WTC11 (cell line): ENCODE data around the gene ZMPSTE24.

Experiments
- CREM ChIP-seq: sonication (generic); formaldehyde crosslinking; IDR thresholded peaks from 2 replicates; pipeline ENCODE4 v1.8.1; 2022; ENCODE audit warnings: mild to moderate bottlenecking, missing genetic modification reagents, moderate library complexity
- CTCF ChIP-seq: fragments of 200-600 bp; IDR thresholded peaks from 2 replicates; pipeline ENCODE4 v1.8.0; 2022; ENCODE audit warnings: antibody characterized with exemption
- E2F1 ChIP-seq: sonication (generic); formaldehyde crosslinking; IDR thresholded peaks from 2 replicates; pipeline ENCODE4 v1.8.0; 2022; ENCODE audit warnings: mild to moderate bottlenecking, missing genetic modification reagents
- FOXJ3 ChIP-seq: sonication (generic); formaldehyde crosslinking; IDR thresholded peaks from 2 replicates; pipeline ENCODE4 v1.9.0; 2021; ENCODE audit warnings: missing genetic modification reagents, mild to moderate bottlenecking, borderline replicate concordance
- FOXP1 ChIP-seq: sonication (generic); formaldehyde crosslinking; IDR thresholded peaks from 2 replicates; pipeline ENCODE4 v1.8.0; 2022; ENCODE audit warnings: missing genetic modification reagents, mild to moderate bottlenecking, moderate library complexity, borderline replicate concordance
- FOXP4 ChIP-seq: sonication (generic); formaldehyde crosslinking; IDR thresholded peaks from 2 replicates; pipeline ENCODE4 v1.8.0; 2022; ENCODE audit warnings: mild to moderate bottlenecking, missing genetic modification reagents
- NR1H2 ChIP-seq: sonication (generic); formaldehyde crosslinking; IDR thresholded peaks from 2 replicates; pipeline ENCODE4 v1.9.0; 2021; ENCODE audit warnings: mild to moderate bottlenecking, moderate library complexity, missing genetic modification reagents
- PREB ChIP-seq: sonication (generic); formaldehyde crosslinking; IDR thresholded peaks from 2 replicates; pipeline ENCODE4 v1.8.1; 2022; ENCODE audit warnings: mild to moderate bottlenecking, missing genetic modification reagents, moderate library complexity, borderline replicate concordance
- TEAD4 ChIP-seq: sonication (generic); formaldehyde crosslinking; IDR thresholded peaks from 2 replicates; pipeline ENCODE4 v1.8.0; 2022; ENCODE audit warnings: mild to moderate bottlenecking, missing genetic modification reagents
- ZNF281 ChIP-seq: sonication (generic); formaldehyde crosslinking; IDR thresholded peaks from 2 replicates; pipeline ENCODE4 v1.8.0; 2023; ENCODE audit warnings: mild to moderate bottlenecking, missing genetic modification reagents

GRCh38 chr1:40258445-40258769 lies 371 bp downstream of the ZMPSTE24 start:
- TF ChIP-seq CTCF (no peak), ZNF281 (CRISPR knock-in tag) (no peak), E2F1 (CRISPR knock-in tag) (no peak), FOXJ3 (CRISPR knock-in tag) (no peak), NR1H2 (CRISPR knock-in tag) (no peak), PREB (CRISPR knock-in tag) (no peak), FOXP4 (CRISPR knock-in tag) (no peak), TEAD4 (CRISPR knock-in tag) (no peak), CREM (CRISPR knock-in tag) (no peak), FOXP1 (CRISPR knock-in tag) (no peak)
